Measurements from ENCODE around the gene AGO3. TPM values are rescaled to one million over a fixed set of nuclear protein-coding genes. Genes with fewer than 3 reads are reported as not detected.

The AGO3 gene
- total RNA-seq, 1 donor from 2014 or later = 9.9 TPM

- H3K27me3 ChIP-seq (ENCODE audit: control insufficient read depth, insufficient read depth, low read length) = no peaks in the 10 kb centered on the region
- DNase-seq (ENCODE audit: low read depth) = no peak
- TF ChIP-seq, protein P1, sequence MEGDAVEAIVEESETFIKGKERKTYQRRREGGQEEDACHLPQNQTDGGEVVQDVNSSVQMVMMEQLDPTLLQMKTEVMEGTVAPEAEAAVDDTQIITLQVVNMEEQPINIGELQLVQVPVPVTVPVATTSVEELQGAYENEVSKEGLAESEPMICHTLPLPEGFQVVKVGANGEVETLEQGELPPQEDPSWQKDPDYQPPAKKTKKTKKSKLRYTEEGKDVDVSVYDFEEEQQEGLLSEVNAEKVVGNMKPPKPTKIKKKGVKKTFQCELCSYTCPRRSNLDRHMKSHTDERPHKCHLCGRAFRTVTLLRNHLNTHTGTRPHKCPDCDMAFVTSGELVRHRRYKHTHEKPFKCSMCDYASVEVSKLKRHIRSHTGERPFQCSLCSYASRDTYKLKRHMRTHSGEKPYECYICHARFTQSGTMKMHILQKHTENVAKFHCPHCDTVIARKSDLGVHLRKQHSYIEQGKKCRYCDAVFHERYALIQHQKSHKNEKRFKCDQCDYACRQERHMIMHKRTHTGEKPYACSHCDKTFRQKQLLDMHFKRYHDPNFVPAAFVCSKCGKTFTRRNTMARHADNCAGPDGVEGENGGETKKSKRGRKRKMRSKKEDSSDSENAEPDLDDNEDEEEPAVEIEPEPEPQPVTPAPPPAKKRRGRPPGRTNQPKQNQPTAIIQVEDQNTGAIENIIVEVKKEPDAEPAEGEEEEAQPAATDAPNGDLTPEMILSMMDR (IDR thresholded peaks at IDR 0.05; ENCODE audit: insufficient read depth, low read length, poor library complexity, severe bottlenecking) = no peak
- H3K36me3 ChIP-seq (ENCODE audit: control insufficient read depth, insufficient read depth, low read length) = peaks cover 2% of the 10 kb centered on the region
- H3K4me3 ChIP-seq (ENCODE audit: low read depth, low read length) = no peak overlapping the region
Measured at GRCh38 chr1:35893051-35893879, 37.6 kb upstream of the AGO3 start.

DNA sequence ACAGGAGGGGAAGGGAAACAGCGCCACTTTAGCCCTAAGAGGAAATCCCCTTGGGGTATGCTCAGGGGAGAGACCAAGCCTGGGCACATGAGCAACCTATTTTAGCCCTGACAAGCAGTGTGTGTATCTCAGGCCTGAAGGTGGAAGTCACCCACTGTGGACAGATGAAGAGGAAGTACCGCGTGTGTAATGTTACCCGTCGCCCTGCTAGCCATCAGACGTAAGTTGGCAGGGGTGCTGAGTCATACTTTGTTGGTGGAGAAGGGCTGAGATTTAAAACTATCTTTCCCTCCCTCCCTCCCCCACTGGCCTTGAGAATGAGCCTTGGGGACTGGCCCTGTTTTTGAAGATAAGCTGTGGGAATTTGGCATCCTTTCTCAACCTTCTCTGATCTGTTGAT lies 36.7 kb upstream of the AGO3 start:
- TF ChIP-seq, protein P1 (IDR thresholded peaks at IDR 0.05; ENCODE audit: insufficient read depth, low read length, poor library complexity, severe bottlenecking) = no peak
- DNase-seq (ENCODE audit: low read depth) = no peak
- H3K4me3 ChIP-seq (ENCODE audit: low read depth, low read length) = no peak overlapping the region
- H3K36me3 ChIP-seq (ENCODE audit: control insufficient read depth, insufficient read depth, low read length) = peaks cover 2% of the 10 kb centered on the region
- no peaks in the 10 kb centered on the region for H3K27me3 ChIP-seq (ENCODE audit: control insufficient read depth, insufficient read depth, low read length)

- Histone ChIP-seq H3K4me3 (ENCODE audit: low read depth, low read length) (no peak overlapping the region), H3K36me3 (ENCODE audit: control insufficient read depth, insufficient read depth, low read length) (peaks cover 2% of the 10 kb centered on the region), H3K27me3 (ENCODE audit: control insufficient read depth, insufficient read depth, low read length) (no peaks in the 10 kb centered on the region)
- TF ChIP-seq, protein P1 (IDR thresholded peaks at IDR 0.05; ENCODE audit: insufficient read depth, low read length, poor library complexity, severe bottlenecking) = no peak
- no peak for DNase-seq (ENCODE audit: low read depth)
Measured at GRCh38 chr1:35894656-35895055, 36.2 kb upstream of the AGO3 start.

DNA sequence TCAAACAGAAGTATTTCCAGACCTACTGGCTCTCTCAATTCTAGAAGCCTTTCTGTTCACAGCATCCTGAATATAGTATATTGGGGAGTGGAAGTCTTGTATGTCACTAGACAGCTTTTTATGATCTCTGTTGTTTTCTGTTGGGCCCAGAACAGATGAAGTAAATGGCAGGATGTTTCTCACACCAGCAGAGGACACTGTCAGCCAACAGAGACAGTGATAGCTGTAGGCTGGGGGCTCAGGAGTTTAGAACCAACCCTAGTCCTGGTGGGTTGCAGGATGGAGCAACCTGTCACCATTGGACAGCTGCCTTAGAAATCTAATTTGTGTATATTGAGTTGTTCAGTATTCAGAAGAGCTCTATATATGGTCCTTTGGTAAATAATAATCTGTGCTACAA lies 31.0 kb upstream of the AGO3 start:
- no peak for DNase-seq (ENCODE audit: low read depth)
- H3K36me3 ChIP-seq (ENCODE audit: control insufficient read depth, insufficient read depth, low read length) = peaks cover 2% of the 10 kb centered on the region
- TF ChIP-seq, protein P1 (IDR thresholded peaks at IDR 0.05; ENCODE audit: insufficient read depth, low read length, poor library complexity, severe bottlenecking) = no peak
- no peak overlapping the region for H3K4me3 ChIP-seq (ENCODE audit: low read depth, low read length)
- no peaks in the 10 kb centered on the region for H3K27me3 ChIP-seq (ENCODE audit: control insufficient read depth, insufficient read depth, low read length)

DNA sequence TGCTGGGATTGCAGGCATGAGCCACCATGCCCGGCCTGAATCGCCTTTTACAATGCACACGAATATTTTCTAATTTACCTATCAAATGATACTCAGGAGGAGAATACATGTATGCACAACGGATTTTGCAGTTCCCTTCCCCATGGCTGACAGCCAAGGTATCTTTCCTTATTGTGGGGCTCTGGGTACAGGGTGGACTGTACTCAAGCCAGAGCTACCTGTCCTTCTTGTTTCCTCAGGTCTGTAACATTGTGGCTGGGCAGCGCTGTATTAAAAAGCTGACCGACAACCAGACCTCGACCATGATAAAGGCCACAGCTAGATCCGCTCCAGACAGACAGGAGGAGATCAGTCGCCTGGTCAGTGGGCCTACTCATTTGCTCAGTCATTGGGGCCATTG lies 29.7 kb upstream of the AGO3 start:
- Histone ChIP-seq H3K4me3 (ENCODE audit: low read depth, low read length) (no peak overlapping the region), H3K36me3 (ENCODE audit: control insufficient read depth, insufficient read depth, low read length) (no peaks in the 10 kb centered on the region), H3K27me3 (ENCODE audit: control insufficient read depth, insufficient read depth, low read length) (no peaks in the 10 kb centered on the region)
- TF ChIP-seq, protein P1 (IDR thresholded peaks at IDR 0.05; ENCODE audit: insufficient read depth, low read length, poor library complexity, severe bottlenecking) = no peak
- DNase-seq (ENCODE audit: low read depth) = no peak

- H3K4me3 ChIP-seq (ENCODE audit: low read depth, low read length) = no peak overlapping the region
- no peak for DNase-seq (ENCODE audit: low read depth)
- H3K27me3 ChIP-seq (ENCODE audit: control insufficient read depth, insufficient read depth, low read length) = no peaks in the 10 kb centered on the region
- no peaks in the 10 kb centered on the region for H3K36me3 ChIP-seq (ENCODE audit: control insufficient read depth, insufficient read depth, low read length)
- TF ChIP-seq, protein P1 (IDR thresholded peaks at IDR 0.05; ENCODE audit: insufficient read depth, low read length, poor library complexity, severe bottlenecking) = no peak
Measured at GRCh38 chr1:35902671-35903070, 28.2 kb upstream of the AGO3 start.

Data from kidney epithelial cell (primary cell).